Measurements from ENCODE around the gene NF2. TPM values are rescaled to one million over a fixed set of nuclear protein-coding genes. Genes with fewer than 3 reads are reported as not detected.
A peak's percentile ranks its signal among the peaks of the same experiment; 100 is the strongest.

The NF2 gene
- total RNA-seq, 2 donors from 2014 or later, result 58.2 to 70.9 TPM

GRCh38 chr22:29726512-29727130, 123.2 kb downstream of the NF2 start:
- Mint-ChIP-seq H3K36me3 (no peaks in the 10 kb centered on the region), H3K27ac (no peak overlapping the region), H3K4me1 (ENCODE audit: low read depth in 2 of 2) (no peaks in the 10 kb centered on the region), H3K27me3 (peaks cover 0 to under 1% of the 10 kb centered on the region in 2 donors), H3K4me3 (no peak overlapping the region), H3K9me3 (no peaks in the 10 kb centered on the region)
- DNase-seq (ENCODE audit: low spot score) (no peak), ATAC-seq (no peak)

DNA sequence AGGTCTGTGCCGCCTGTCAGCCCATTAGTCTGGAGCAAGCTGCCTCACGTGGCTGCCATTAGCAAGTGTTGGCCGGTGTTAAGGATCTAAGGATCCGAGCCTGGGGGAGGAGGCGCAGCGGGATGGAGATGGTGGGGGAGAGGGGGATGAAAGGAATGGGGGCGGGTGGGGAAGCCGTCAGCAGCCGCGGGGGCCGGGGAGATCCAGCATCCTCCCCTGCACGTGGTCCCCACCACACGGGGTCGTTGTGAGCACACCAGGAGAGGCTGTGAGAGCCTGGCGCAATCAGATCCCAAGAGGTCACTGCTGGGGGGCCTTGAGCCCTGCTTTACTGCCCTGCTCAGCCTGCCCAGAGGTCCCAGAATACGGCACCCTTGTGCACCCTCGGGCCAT, 123.7 kb downstream of the NF2 start:
- H3K27me3 Mint-ChIP-seq, result no peaks in the 10 kb centered on the region
- H3K27ac Mint-ChIP-seq, result no peak overlapping the region
- ATAC-seq, result no peak
- no peaks in the 10 kb centered on the region for H3K9me3 Mint-ChIP-seq
- no peak for DNase-seq (ENCODE audit: low spot score)
- H3K4me3 Mint-ChIP-seq, result no peak overlapping the region
- H3K36me3 Mint-ChIP-seq, result no peaks in the 10 kb centered on the region
- no peaks in the 10 kb centered on the region for H3K4me1 Mint-ChIP-seq (ENCODE audit: low read depth in 2 of 2)

DNA sequence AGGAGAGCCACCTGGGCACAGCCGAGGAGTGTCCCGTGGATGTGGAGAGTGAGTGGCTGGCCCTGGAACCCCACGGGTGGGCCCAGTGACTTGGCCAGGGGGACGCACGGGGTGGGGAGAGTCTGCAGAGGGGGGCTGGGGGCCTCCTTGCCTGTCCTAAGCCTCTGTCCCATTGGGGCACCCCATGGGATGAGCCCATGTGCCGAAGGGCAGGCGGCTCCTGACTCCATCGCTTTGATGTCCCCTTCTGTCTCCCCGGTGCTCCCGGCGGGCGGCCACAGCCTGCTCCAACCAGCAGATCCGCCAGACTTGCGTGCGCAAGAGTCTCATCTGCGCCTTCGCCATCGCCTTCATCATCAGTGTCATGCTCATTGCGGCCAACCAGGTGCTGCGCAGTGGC, 125.7 kb downstream of the NF2 start:
- no peak for ATAC-seq
- no peak for DNase-seq (ENCODE audit: low spot score)
- H3K27me3 Mint-ChIP-seq, result no peaks in the 10 kb centered on the region
- no peaks in the 10 kb centered on the region for H3K9me3 Mint-ChIP-seq
- H3K36me3 Mint-ChIP-seq, result no peaks in the 10 kb centered on the region
- H3K27ac Mint-ChIP-seq, result no peak overlapping the region
- H3K4me3 Mint-ChIP-seq, result no peak overlapping the region
- no peaks in the 10 kb centered on the region for H3K4me1 Mint-ChIP-seq (ENCODE audit: low read depth in 2 of 2)

GRCh38 chr22:29731058-29731850, 127.8 kb downstream of the NF2 start:
- no peaks in the 10 kb centered on the region for H3K36me3 Mint-ChIP-seq
- no peaks in the 10 kb centered on the region for H3K9me3 Mint-ChIP-seq
- DNase-seq (ENCODE audit: low spot score), result no peak
- H3K27me3 Mint-ChIP-seq, result no peaks in the 10 kb centered on the region
- no peak for ATAC-seq
- H3K27ac Mint-ChIP-seq, result no peak overlapping the region
- no peaks in the 10 kb centered on the region for H3K4me1 Mint-ChIP-seq (ENCODE audit: low read depth in 2 of 2)
- no peak overlapping the region for H3K4me3 Mint-ChIP-seq

- no peak for ATAC-seq
- Mint-ChIP-seq H3K27ac (no peak overlapping the region), H3K4me3 (no peak overlapping the region), H3K27me3 (no peaks in the 10 kb centered on the region), H3K9me3 (no peaks in the 10 kb centered on the region), H3K36me3 (no peaks in the 10 kb centered on the region), H3K4me1 (ENCODE audit: low read depth in 2 of 2) (no peaks in the 10 kb centered on the region)
- no peak for DNase-seq (ENCODE audit: low spot score)
Observed at GRCh38 chr22:29732883-29733282, 129.4 kb downstream of the NF2 start.

DNA sequence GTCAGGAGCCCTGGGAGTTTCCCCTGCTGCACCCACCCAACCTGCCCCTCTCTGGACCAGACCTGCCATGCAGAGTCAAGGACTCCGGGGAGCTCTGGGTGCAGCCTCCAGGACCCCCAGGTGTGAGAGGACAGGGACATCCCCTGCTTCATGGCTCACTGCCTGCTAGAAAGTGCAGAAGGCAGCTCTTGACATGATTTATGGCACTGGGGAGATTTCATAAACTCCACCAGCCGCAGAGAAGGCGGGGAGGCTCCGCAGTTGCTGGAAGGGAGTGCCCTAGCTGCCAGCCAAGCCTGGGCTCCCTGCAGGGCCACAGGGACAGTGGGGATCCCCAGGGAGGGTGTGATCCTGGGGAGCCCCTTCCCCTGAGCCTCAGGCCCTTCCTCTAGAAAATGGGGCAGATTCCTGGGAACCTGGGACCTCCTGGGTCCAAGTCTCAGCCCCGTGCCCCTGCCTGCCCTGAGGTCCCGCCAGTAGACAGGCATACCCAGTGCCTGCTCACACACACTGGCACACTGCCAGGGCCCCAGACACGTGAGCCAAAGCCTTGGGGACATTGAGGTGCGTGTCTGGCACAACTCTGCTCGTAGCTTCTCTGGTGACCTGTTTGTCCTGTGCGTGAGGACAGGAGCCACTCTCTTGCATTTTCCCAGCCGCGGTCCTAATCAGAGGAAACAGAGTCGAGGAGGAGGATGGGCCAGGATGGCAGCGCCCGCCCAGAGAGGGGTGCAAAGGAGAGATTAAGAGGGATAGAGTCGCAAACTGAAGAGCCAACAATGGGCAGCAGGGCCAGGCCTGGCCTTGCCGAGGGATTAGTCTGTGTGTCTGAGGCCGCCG, 130.1 kb downstream of the NF2 start:
- Mint-ChIP-seq H3K36me3 (no peaks in the 10 kb centered on the region), H3K27me3 (no peaks in the 10 kb centered on the region), H3K4me3 (no peak overlapping the region), H3K27ac (no peak overlapping the region), H3K9me3 (no peaks in the 10 kb centered on the region), H3K4me1 (ENCODE audit: low read depth in 2 of 2) (no peaks in the 10 kb centered on the region)
- DNase-seq (ENCODE audit: low spot score) (no peak), ATAC-seq (no peak)

DNA sequence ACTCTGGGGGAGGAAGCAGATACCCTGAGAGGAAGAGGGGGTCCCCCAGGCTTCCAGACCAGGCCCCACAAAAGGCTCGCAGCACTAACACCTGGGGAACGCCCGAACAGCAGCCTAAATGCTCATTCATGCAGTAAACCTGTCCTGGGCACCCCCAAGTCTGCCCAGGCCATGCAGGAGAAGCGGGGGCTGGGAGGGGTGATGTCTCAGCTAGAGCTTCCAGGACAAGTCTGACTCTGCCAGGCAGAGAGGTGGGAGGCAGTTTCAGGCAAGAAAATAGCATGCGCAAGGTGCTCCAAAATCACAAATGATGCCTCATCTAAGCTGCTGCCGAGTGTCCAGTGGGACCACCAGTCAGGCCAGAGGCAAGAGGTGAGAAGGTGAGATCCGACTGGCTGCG, 131.0 kb downstream of the NF2 start:
- no peaks in the 10 kb centered on the region for H3K27me3 Mint-ChIP-seq
- DNase-seq (ENCODE audit: low spot score), result no peak
- H3K4me1 Mint-ChIP-seq (ENCODE audit: low read depth in 2 of 2), result no peaks in the 10 kb centered on the region
- no peak overlapping the region for H3K4me3 Mint-ChIP-seq
- H3K9me3 Mint-ChIP-seq, result no peaks in the 10 kb centered on the region
- H3K36me3 Mint-ChIP-seq, result no peaks in the 10 kb centered on the region
- ATAC-seq, result no peak
- H3K27ac Mint-ChIP-seq, result no peak overlapping the region

DNA sequence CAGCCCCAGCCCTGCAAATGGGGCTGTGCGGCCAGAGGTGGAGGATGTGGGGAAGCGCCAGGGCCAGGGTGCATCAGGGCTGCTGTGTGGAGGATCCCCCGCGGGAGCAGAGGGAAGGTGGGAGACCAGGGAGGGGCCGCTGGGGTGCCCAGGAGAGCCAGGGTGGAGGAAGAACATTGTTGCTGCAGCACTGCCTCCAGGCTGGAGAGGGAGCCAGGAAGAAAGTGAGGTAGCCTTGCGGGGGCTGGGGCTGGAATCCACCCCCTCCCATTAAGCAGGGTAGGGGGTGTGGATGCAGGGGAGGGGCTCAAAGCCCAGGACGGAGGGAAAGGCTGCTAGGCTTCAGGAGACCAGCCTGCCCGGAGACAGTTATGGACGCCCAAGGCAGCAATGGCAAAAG, 131.4 kb downstream of the NF2 start:
- Mint-ChIP-seq H3K27ac (no peak overlapping the region), H3K27me3 (no peaks in the 10 kb centered on the region), H3K36me3 (no peaks in the 10 kb centered on the region), H3K4me3 (no peak overlapping the region), H3K9me3 (no peaks in the 10 kb centered on the region), H3K4me1 (ENCODE audit: low read depth in 2 of 2) (no peaks in the 10 kb centered on the region)
- ATAC-seq (no peak), DNase-seq (ENCODE audit: low spot score) (no peak)

DNA sequence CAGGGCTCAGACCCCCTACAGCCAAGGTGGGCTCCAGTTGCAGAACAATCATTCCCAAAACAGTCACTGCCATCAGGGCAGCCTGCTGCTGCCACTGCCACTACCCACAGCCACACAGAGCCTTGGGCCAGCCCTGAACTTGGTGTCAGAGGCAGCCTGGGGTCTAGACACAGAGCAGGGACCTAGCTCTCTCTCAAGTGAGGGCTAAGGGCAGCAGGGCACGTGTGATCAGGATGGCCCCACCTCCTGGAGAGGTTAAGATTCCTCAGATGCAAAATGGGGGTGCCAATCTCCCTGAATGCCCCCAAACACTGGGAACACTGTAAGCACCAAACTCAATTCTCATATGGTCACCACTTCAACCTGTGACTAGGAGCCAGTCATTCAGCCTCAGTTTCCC, 132.0 kb downstream of the NF2 start:
- no peak overlapping the region for H3K27ac Mint-ChIP-seq
- ATAC-seq (no peak), DNase-seq (ENCODE audit: low spot score) (no peak)
- H3K4me1 Mint-ChIP-seq (ENCODE audit: low read depth in 2 of 2), result no peaks in the 10 kb centered on the region
- no peak overlapping the region for H3K4me3 Mint-ChIP-seq
- no peaks in the 10 kb centered on the region for H3K36me3 Mint-ChIP-seq
- no peaks in the 10 kb centered on the region for H3K27me3 Mint-ChIP-seq
- no peaks in the 10 kb centered on the region for H3K9me3 Mint-ChIP-seq

- ATAC-seq (no peak), DNase-seq (ENCODE audit: low spot score) (no peak)
- no peaks in the 10 kb centered on the region for H3K27me3 Mint-ChIP-seq
- no peaks in the 10 kb centered on the region for H3K36me3 Mint-ChIP-seq
- no peaks in the 10 kb centered on the region for H3K4me1 Mint-ChIP-seq (ENCODE audit: low read depth in 2 of 2)
- H3K27ac Mint-ChIP-seq, result no peak overlapping the region
- no peak overlapping the region for H3K4me3 Mint-ChIP-seq
- H3K9me3 Mint-ChIP-seq, result no peaks in the 10 kb centered on the region
Observed at GRCh38 chr22:29737251-29738117, 134.1 kb downstream of the NF2 start.

- Mint-ChIP-seq H3K27me3 (no peaks in the 10 kb centered on the region), H3K4me1 (ENCODE audit: low read depth in 2 of 2) (no peaks in the 10 kb centered on the region), H3K4me3 (no peak overlapping the region), H3K36me3 (no peaks in the 10 kb centered on the region), H3K27ac (no peak overlapping the region), H3K9me3 (no peaks in the 10 kb centered on the region)
- ATAC-seq (no peak), DNase-seq (ENCODE audit: low spot score) (no peak)
Observed at GRCh38 chr22:29738118-29738815, 134.8 kb downstream of the NF2 start.

DNA sequence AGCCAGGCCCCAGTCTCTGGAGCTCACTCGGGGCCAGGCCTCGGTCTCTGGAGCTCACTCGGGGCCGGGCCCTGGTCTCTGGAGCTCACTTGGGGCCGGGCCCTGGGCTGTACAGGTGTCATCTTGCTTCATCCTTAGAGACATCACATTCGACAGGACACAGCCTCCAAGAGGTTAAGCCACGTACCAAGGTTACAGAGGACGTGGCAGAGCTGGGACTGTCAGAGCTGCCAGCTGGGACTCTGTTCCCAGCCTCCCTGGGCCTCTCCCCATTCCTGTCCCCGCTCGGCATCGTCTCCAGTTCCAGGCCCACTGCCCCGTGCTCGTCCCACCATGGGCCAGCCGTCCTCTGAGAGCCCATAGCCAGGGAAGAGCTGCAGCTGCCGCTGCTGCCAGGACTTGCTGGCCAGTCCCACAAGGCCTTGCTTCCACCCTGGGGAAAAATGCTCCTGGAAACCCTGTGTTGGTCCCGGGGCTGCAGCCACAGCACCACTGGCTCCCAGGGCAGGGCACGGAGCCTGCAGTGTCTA, 136.0 kb downstream of the NF2 start:
- Mint-ChIP-seq H3K4me3 (no peak overlapping the region), H3K36me3 (no peaks in the 10 kb centered on the region), H3K27ac (no peak overlapping the region), H3K4me1 (ENCODE audit: low read depth in 2 of 2) (no peaks in the 10 kb centered on the region), H3K9me3 (no peaks in the 10 kb centered on the region), H3K27me3 (no peaks in the 10 kb centered on the region)
- ATAC-seq (peak in 1 of 2 donors; percentile 12), DNase-seq (ENCODE audit: low spot score) (no peak)

DNA sequence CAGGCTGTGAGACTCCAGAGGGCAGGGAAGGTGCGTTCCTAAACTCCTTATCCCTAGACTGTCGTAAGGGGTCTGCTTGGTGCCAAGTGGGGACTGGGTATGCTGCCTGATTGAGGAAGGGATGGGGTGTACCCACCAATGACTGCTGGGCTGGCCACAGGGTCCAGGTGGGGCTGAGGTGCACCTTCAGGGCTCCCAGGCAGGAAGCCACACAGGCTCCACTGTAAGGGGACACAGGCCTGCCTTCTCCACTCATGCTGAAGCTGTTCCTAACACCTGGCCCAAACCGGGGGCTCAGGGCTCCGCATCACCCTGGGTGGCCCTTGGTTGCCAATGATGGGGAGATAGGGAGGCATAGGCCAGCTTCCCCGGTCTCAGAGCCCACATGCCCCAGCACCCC, 136.8 kb downstream of the NF2 start:
- no peak for ATAC-seq
- H3K27me3 Mint-ChIP-seq, result no peaks in the 10 kb centered on the region
- no peak overlapping the region for H3K27ac Mint-ChIP-seq
- no peak for DNase-seq (ENCODE audit: low spot score)
- no peaks in the 10 kb centered on the region for H3K36me3 Mint-ChIP-seq
- no peaks in the 10 kb centered on the region for H3K9me3 Mint-ChIP-seq
- H3K4me1 Mint-ChIP-seq (ENCODE audit: low read depth in 2 of 2), result no peaks in the 10 kb centered on the region
- H3K4me3 Mint-ChIP-seq, result no peak overlapping the region

All from natural killer cell treated with Interleukin-12 subunit alpha and Interleukin-12 subunit beta and Interleukin-15 and Interleukin-18, amount 100 ng/mL, for 72 hours (primary cell).